ENCODE results near the gene THSD7A.

- no peak for TF ChIP-seq CTCF (IDR thresholded peaks at IDR 0.05)
- no peak for TF ChIP-seq POLR2A (IDR thresholded peaks at IDR 0.05)
Measured at GRCh38 chr7:11394438-11394837, 437.6 kb downstream of the THSD7A start.

All from lower leg skin (tissue), 3 donors.